Glomerular visceral epithelial cell (primary cell): ENCODE measurements around the gene SPTLC3.
"Not testable (repeated sequence)": the region's sequence is repeated elsewhere in the genome, so short reads cannot be mapped to it uniquely, and the experiment has no call there.

Experiments used
- DNase-seq: peaks from one replicate; pipeline ENCODE4 v3.0.0-alpha.2; 2016; ENCODE audit errors: extremely low spot score

Gene SPTLC3

DNA sequence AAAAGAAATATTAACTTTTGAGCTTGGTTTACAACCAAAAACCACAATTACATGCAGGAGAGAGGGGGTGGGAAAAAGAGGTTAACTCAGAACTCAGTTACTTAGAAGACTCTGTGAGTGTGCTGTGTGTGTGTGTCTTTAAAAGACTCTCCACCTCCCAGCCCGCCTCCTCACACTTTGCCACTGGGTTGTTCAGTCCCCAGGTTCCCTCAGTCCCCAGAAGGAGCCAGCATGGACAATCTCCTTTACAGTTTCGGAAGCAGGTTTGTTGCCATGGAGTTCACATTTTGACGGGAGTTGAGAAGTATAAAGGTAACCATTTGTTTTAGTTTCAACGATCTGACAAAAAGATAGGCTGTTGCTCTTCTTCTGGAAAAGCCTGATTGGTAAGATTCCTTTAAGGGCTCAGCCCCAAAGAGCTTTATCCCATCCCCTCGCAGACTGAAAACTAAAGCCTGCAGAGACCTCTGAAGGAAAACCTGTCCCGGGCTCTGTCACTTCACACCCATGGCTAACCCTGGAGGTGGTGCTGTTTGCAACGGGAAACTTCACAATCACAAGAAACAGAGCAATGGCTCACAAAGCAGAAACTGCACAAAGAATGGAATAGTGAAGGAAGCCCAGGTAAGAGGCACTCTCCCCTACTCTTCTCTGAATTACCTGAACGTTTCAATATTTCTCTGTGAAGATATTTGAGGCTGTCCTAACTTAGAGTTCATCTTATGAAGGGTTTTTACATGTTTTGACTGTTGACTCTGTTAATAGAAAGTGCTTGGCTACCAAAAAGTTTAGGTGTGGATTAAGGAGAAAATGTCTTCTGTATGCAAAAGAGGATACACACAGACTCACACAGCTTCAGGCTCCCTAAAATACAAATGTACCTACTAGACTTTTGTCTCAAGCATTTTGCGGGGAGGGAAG, at the start of gene SPTLC3:
TSS of gene SPTLC3 (plus strand) at position 212 of the 921 bp plus-strand sequence. CDS start at position 508, 296 bp downstream.
- DNase-seq: peak; percentile 87

GRCh38 chr20:12961725-12962124, 47.0 kb upstream of the SPTLC3 start:
- no peak for DNase-seq

DNA sequence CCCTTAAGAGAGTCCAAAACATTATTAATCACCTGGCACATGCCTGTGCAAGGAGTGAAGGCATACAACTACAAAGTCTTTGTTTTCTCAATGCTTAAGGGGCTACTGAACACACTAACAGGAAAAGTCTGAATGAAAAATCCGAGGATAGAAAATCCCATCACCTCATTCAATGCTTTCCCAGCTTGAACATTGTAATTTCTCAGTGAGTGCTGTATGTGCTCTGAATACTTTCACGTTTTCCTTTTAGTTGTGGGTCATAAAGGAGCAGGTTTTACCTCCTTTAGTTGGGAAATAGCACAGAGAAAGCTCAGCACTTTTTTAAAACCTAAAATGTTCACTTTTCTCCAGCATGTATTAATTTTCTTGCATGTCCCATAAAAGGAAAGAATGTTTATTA, 45.9 kb upstream of the SPTLC3 start:
- no peak for DNase-seq

DNA sequence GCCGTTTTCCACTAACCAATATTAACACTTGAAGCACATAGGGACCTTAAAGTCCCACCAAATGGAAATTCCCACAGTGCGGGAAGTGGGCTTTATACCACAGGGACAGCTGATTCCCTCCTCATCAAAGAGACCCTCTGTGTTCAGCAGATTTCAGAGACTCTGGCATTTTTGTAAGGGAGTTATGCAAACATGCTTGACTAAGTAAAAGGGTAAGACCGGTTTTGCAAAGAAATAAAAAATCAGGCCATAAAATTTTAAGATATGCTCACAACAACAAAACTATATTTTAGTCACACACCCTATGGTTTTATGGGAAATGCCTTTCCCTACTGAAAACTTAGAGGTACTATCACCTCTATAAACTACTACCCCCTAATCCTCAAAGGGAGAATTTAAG, 45.4 kb upstream of the SPTLC3 start:
- no peak for DNase-seq

DNA sequence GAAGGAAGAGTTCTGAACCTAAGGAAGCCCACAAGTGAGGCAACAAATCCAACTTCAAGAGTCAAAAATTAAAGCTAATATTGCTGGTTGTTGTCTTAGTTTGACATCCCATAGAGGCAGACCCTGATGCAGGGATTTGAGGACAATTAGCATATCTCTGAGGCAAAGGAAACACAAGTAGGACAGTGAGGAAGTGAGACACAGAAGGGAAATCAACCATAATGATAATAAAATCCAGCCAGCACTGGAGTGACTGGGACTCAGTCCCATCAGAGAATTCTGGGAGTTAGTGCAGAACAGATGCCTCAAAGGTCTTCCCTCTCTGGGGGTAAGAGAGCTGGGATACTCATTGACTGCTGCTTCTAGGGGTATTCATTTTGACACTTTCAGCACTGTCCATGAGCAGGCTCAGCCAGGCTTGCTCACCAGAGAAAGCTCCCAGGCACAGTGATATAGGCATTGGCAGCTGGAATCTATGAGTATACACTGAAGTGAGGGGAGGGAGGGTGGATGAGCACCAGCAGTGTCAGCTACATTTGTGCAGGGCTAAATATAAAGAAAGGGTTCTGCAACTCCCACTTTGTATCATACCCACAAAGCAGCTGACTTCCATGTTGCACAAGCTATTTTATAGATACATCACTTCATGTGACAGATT, 43.4 kb upstream of the SPTLC3 start:
- no peak for DNase-seq

DNA sequence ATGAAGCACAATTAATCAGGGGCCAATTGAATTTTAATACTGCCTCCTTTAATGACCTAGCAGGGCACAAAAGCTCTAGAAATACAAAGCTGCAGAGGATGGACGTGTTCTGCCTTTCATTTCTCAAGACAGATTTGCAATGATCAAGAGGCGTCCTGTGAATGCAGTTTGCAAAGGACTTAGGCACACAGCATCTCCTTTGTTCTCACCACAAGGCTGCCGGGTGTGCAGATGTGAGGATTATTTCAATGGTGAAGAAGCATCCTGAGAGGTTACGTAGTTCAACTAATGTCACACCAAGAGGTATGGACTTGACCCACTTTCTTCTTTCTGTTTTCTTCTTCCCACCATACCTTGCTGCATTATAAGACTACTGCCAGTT, 42.9 kb upstream of the SPTLC3 start:
- DNase-seq: no peak

DNA sequence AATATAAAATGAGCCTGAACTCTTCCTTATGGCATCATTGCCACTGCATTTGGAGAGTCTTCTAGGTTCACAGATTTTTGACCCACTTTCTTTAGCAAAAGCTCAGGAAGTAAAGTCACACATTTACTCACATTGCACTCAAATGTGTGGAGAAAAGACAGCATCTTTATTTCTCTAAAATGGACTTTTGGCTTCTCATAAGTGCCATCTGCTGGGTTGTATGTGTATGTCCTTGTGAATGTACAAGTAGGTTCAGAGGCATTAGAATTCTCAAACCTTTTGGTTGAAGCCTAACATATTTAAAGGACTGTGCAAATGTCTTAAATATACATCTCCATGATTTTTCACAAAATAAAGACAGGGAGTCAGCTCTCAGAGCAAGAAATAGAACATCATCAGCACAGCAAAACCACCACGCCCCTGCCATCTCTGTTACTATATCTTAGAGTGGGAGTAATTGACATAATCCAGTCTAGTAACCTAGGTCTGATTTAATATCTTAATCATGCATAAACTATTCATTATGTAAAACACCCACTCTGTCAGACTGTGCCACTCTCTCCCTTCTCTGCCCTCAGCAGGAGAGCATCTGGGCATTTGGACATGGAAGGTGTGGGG, 42.2 kb upstream of the SPTLC3 start:
- peak; percentile 54 for DNase-seq

GRCh38 chr20:12967932-12968331, 40.8 kb upstream of the SPTLC3 start:
- no peak for DNase-seq

GRCh38 chr20:12968472-12968871, 40.3 kb upstream of the SPTLC3 start:
- no peak for DNase-seq

GRCh38 chr20:12969071-12969669, 39.6 kb upstream of the SPTLC3 start:
- peak; percentile 17 for DNase-seq

- peak; percentile 57 for DNase-seq
Observed at GRCh38 chr20:12970372-12970821, 38.4 kb upstream of the SPTLC3 start.

GRCh38 chr20:12975833-12976608, 32.8 kb upstream of the SPTLC3 start:
- no peak for DNase-seq

DNA sequence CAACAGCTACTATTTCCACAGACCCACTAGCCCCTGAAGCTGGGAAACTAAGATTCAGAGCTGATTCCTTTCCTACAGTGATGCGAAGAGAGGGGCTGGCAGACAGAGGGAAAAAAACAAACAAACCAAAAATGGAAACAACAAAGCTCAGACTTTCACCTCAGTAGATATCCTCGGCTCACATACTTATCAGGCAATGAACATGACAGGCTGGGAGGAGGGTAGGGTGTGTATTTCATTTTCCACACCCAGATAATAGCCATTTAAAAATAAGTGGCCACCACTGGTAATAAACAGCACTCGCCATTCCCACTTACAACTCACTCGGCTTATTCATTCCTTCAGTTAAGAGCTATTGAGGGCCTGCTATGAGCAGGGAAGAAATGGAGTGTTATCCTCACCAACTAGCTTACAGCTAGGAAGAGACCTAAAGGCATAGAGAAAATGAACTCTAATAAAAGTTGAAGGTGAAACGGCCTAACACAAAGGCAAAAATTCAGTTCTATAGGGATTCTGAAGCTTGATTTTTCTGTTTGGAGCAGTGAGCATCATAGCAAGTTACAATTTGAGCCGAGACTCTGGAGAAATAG, 32.0 kb upstream of the SPTLC3 start:
- no peak for DNase-seq

DNA sequence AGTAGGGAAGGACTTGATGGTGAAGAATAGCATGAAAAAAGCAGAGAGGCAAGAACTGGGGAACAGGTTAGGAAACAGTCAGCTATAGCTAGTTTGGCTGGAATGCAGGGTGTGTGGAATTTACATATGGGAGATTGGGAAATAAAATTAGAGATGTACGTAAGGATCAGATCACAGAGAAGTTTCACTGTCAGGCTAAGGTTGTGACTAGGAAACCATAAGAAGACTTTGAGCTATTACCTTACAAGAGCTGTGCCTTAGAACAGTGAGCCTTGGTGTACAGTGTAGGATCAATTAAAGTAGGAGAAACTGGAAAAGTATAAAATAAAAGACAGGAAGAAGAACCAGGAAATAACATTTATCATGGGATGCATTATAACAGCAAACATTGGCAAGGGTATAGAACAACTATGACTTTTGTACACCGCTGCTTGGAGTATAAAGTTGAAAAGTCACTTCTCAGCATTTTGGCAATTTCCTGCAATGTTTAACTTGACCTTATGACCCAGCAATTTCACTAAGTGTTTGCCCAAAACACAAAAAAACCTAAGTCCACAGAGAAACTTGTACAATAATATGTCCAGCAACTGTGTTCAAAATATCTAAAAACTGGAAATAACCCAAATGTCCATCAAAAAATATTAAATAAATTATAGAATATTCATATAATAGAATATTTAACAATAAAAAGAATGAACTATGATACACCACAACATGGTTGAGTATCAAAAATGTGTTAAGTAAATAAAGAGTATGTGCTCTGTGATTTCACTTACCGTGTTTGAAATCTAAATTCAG, 31.2 kb upstream of the SPTLC3 start:
- DNase-seq: no peak

GRCh38 chr20:12978126-12978394, 30.7 kb upstream of the SPTLC3 start:
- DNase-seq: no peak

DNA sequence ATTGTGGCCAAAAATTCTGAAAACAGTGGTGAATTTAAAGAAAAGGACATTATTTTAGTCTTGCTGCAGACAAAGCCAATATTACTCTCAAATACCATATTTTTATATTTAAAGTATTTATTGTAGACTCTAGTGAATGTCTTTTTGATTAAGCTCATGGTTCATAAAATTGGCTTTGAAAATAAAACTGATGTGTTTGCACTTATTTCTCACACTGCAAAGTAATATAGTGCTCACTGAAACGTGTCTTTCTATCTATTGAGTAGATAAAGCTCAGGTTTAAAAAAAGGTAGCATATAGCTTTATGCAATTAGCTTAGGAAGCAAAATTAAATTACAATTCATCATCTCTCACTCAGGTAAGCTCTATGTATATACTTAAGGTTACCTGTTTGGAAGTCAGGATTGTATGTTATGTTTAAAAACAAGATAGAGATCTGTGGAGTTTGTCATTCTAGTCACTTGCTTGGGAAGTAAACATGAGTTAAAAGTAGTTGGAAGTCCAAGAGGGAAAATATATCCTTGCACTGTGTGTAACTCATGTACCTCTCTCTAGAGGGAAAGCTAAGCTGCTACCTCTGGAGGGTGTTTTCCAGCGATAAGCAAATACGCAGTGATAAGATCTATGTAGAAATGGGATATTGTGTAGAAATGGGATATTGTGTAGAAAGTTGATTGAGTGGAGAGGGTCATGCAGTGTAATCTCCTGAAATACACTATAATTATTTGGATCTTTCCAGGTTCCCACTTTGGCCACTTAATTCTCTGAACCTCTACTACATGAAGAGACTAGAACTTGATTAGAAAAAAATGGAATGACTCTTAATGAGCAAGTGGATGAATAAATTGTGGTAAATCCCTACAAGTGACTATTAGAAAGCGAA, 29.9 kb upstream of the SPTLC3 start:
- no peak for DNase-seq

DNA sequence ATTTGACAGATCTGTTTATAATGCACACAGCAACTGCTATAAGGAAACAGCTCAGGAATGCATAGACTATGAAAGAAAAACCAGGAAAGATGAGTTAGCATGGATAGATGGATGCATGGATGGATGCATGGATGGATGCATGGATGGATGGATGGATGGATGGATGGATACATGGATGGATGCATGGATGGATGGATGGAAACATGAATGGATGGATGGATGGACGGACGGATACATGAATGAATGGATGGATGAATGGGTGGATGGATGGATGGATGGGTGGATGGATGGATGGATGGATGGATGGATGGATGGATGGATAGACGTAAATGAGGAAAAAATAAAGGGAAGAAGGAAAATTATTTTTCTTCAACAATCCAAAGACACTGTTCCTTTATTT, 29.1 kb upstream of the SPTLC3 start:
- not testable (repeated sequence) for DNase-seq

- no peak for DNase-seq
Observed at GRCh38 chr20:12982098-12982497, 26.7 kb upstream of the SPTLC3 start.

GRCh38 chr20:12984069-12984765, 24.6 kb upstream of the SPTLC3 start:
- DNase-seq: no peak
